GM23338 (cell line): ENCODE data around the gene BMF. TPM values are rescaled to one million over a fixed set of nuclear protein-coding genes. Genes with fewer than 3 reads are reported as not detected.

Experiments
- ATAC-seq: fragments of 200-7000 bp; cut with Tn5 transposase; 3 replicates; pipeline ENCODE4 v1.9.1; 2020
- DNase-seq: peaks from one replicate; pipeline ENCODE4 v3.0.0-alpha.2; 2015; ENCODE audit warnings: low spot score
- H2AFZ ChIP-seq: fragments of 200-600 bp; sonication (generic); 2 replicates; pipeline ENCODE4 v1.8.0; 2016; ENCODE audit warnings: antibody characterized with exemption, mild to moderate bottlenecking, moderate library complexity
- H3F3A ChIP-seq: fragments of 200-600 bp; sonication (generic); replicated peaks from 2 replicates; pipeline ENCODE4 v1.8.0; 2017; ENCODE audit warnings: antibody characterized with exemption, mixed run types, low read depth
- H3K27ac ChIP-seq: fragments of 200-600 bp; sonication (generic); 2 replicates; pipeline ENCODE4 v1.6.1; 2016; ENCODE audit warnings: low read depth
- H3K27me3 ChIP-seq: fragments of 200-600 bp; sonication (generic); 2 replicates; pipeline ENCODE4 v1.8.0; 2016; ENCODE audit warnings: mild to moderate bottlenecking, mixed run types, moderate library complexity; ENCODE audit not compliant: insufficient read depth
- H3K36me3 ChIP-seq: fragments of 200-600 bp; sonication (generic); 2 replicates; pipeline ENCODE4 v1.8.0; 2016; ENCODE audit warnings: mild to moderate bottlenecking; ENCODE audit not compliant: insufficient read depth
- H3K4me1 ChIP-seq: fragments of 200-600 bp; sonication (generic); 2 replicates; pipeline ENCODE4 v1.8.0; 2016; ENCODE audit warnings: mild to moderate bottlenecking, moderate library complexity; ENCODE audit not compliant: insufficient read depth
- H3K4me2 ChIP-seq: fragments of 200-600 bp; sonication (generic); 2 replicates; pipeline ENCODE4 v1.7.1; 2017; ENCODE audit warnings: mixed run types
- H3K4me3 ChIP-seq: fragments of 200-600 bp; sonication (generic); 2 replicates; pipeline ENCODE4 v1.6.1; 2016; ENCODE audit warnings: mixed run types
- H3K79me2 ChIP-seq: fragments of 200-600 bp; sonication (generic); replicated peaks from 2 replicates; pipeline ENCODE4 v1.8.0; 2017; ENCODE audit warnings: mild to moderate bottlenecking; ENCODE audit not compliant: insufficient read depth
- H3K9me2 ChIP-seq: fragments of 200-600 bp; sonication (generic); 2 replicates; pipeline ENCODE4 v1.8.0; 2017; ENCODE audit not compliant: insufficient read depth
- H4K20me1 ChIP-seq: fragments of 200-600 bp; sonication (generic); replicated peaks from 2 replicates; pipeline ENCODE4 v1.8.0; 2017; ENCODE audit warnings: mild to moderate bottlenecking; ENCODE audit not compliant: insufficient read depth
- H3K27ac Mint-ChIP-seq: 2 replicates; pipeline ENCODE4 v1.8.0; 2020; ENCODE audit warnings: inconsistent platforms, mild to moderate bottlenecking, moderate library complexity, mixed read lengths
- H3K27me3 Mint-ChIP-seq: 3 replicates; pipeline ENCODE4 v1.8.0; 2022; ENCODE audit warnings: low read depth, mild to moderate bottlenecking, moderate library complexity, mixed read lengths, inconsistent platforms; ENCODE audit not compliant: insufficient read depth, poor library complexity
- H3K36me3 Mint-ChIP-seq: 3 replicates; pipeline ENCODE4 v1.8.0; 2021; ENCODE audit warnings: low read depth, mild to moderate bottlenecking, inconsistent platforms, moderate library complexity, mixed read lengths
- H3K4me1 Mint-ChIP-seq: 3 replicates; pipeline ENCODE4 v1.8.0; 2020; ENCODE audit warnings: mild to moderate bottlenecking, inconsistent platforms, mixed read lengths
- H3K4me3 Mint-ChIP-seq: 3 replicates; pipeline ENCODE4 v1.8.0; 2021; ENCODE audit warnings: moderate library complexity, mild to moderate bottlenecking, inconsistent platforms, mixed read lengths
- H3K9me3 Mint-ChIP-seq: 3 replicates; pipeline ENCODE4 v1.8.0; 2020; ENCODE audit warnings: moderate library complexity, mild to moderate bottlenecking, inconsistent platforms, mixed read lengths
- CREB1 ChIP-seq: fragments of 250-450 bp; sonication (Bioruptor Pico); IDR thresholded peaks from 2 replicates; pipeline ENCODE4 v1.5.0; 2020; ENCODE audit warnings: low read depth, mild to moderate bottlenecking, moderate library complexity
- EZH2 ChIP-seq: fragments of 200-600 bp; sonication (generic); IDR thresholded peaks from one replicate; pipeline ENCODE4 v1.8.0; 2017; ENCODE audit warnings: antibody characterized with exemption, mild to moderate bottlenecking, low read depth; ENCODE audit not compliant: unreplicated experiment
- EZH2phosphoT487 ChIP-seq: fragments of 200-600 bp; sonication (generic); IDR thresholded peaks from one replicate; pipeline ENCODE4 v1.8.1; 2018; ENCODE audit warnings: antibody characterized with exemption; ENCODE audit not compliant: unreplicated experiment
- JUNB ChIP-seq: IDR thresholded peaks from one replicate; pipeline ENCODE4 v1.6.1; 2016; ENCODE audit warnings: antibody characterized with exemption; ENCODE audit not compliant: unreplicated experiment
- NANOG ChIP-seq: IDR thresholded peaks from 2 replicates; pipeline ENCODE4 v1.6.1; 2016; ENCODE audit warnings: antibody characterized with exemption, borderline replicate concordance
- POLR2AphosphoS5 ChIP-seq: IDR thresholded peaks from 2 replicates; pipeline ENCODE4 v1.6.1; 2016; ENCODE audit warnings: antibody characterized with exemption, low read depth
- REST ChIP-seq: IDR thresholded peaks from one replicate; pipeline ENCODE4 v1.6.1; 2018; ENCODE audit warnings: antibody characterized with exemption; ENCODE audit not compliant: unreplicated experiment
- STAT1 ChIP-seq: IDR thresholded peaks from one replicate; pipeline ENCODE4 v1.6.1; 2016; ENCODE audit warnings: antibody characterized with exemption; ENCODE audit not compliant: unreplicated experiment
- ZNF114 ChIP-seq: fragments of 250-450 bp; sonication (Bioruptor Pico); IDR thresholded peaks from 2 replicates; pipeline ENCODE4 v1.5.0; 2020; ENCODE audit warnings: mild to moderate bottlenecking, moderate library complexity
- ZNF331 ChIP-seq: fragments of 250-450 bp; sonication (Bioruptor Pico); IDR thresholded peaks from 2 replicates; pipeline ENCODE4 v1.5.0; 2020; ENCODE audit warnings: low read depth, mild to moderate bottlenecking, moderate library complexity
- ZNF462 ChIP-seq: fragments of 250-450 bp; sonication (Bioruptor Pico); IDR thresholded peaks from 2 replicates; pipeline ENCODE4 v1.5.0; 2020; ENCODE audit warnings: mild to moderate bottlenecking, moderate library complexity
- polyA plus RNA-seq: library from polyadenylated mRNA; unstranded; fragments of >200 nt; fragmentation: Nextera tagmentation; extraction: Ambion mirVana; gene quantifications from 2 replicates; pipeline ENCODE4 v1.2.1, GENCODE V29; 2016
- total RNA-seq: library from RNA; depleted of rRNA; stranded (reverse); fragments of >200 nt; shearing (Covaris generic); gene quantifications from 2 replicates; pipeline ENCODE4 v1.2.3, GENCODE V29; 2014
- TF ChIP-seq, protein P1 (sequence below): IDR thresholded peaks from 2 replicates; pipeline ENCODE4 v1.6.1; 2016; ENCODE audit warnings: antibody characterized with exemption
- TF ChIP-seq, protein P2 (sequence below), 2 experiments: fragments of 200-600 bp in 1 of 2; sonication (generic) in 1 of 2; conservative IDR thresholded peaks; 2 replicates each; pipeline versions ENCODE4 v1.5.1 to v1.6.1; 2016 to 2017; ENCODE audit warnings: antibody characterized with exemption in 2 of 2, low read depth in 2 of 2, mild to moderate bottlenecking in 2 of 2, moderate library complexity in 1 of 2

The BMF gene
- total and polyA plus RNA-seq, 2 experiments from 2014 or later = 2.0 to 20.3 TPM

DNA sequence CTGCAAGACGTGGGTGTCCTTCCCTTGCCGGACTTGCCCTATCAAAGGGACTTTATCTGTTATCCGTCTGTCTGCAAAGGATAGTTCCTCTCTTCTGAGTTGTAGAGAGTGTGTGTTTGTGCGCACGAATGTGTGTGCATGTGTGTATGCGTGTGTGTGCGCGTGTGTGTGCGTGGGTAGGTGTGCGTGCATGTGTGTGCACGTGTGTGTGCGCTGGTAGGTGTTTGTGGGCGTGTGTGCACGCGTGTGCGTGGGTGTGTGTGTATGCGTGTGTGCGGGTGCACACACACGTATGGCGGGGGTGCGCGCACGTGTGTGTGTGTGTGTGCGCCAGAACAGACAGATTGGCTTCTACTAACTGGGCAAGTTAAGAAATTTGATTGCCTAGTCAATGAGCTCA, 4.1 kb upstream of the BMF start:
- no peak overlapping the region for H2AFZ ChIP-seq
- Mint-ChIP-seq H3K4me1 (peaks cover 46% of the 10 kb centered on the region), H3K36me3 (no peaks in the 10 kb centered on the region; the same call in 2 of the 3 replicates), H3K4me3 (no peak overlapping the region), H3K9me3 (no peaks in the 10 kb centered on the region), H3K27ac (no peak overlapping the region), H3K27me3 (peaks cover 8% of the 10 kb centered on the region)
- H3F3A ChIP-seq = no peaks in the 10 kb centered on the region
- no peak for DNase-seq
- no peaks in the 10 kb centered on the region for H3K79me2 ChIP-seq
- H3K9me2 ChIP-seq = no peaks in the 10 kb centered on the region
- H4K20me1 ChIP-seq = no peaks in the 10 kb centered on the region
- H3K4me2 ChIP-seq = no peak overlapping the region
- no peak for TF ChIP-seq ZNF114 (CRISPR knock-in tag)
- no peak for TF ChIP-seq JUNB
- TF ChIP-seq EZH2 = no peak
- TF ChIP-seq, protein P1, sequence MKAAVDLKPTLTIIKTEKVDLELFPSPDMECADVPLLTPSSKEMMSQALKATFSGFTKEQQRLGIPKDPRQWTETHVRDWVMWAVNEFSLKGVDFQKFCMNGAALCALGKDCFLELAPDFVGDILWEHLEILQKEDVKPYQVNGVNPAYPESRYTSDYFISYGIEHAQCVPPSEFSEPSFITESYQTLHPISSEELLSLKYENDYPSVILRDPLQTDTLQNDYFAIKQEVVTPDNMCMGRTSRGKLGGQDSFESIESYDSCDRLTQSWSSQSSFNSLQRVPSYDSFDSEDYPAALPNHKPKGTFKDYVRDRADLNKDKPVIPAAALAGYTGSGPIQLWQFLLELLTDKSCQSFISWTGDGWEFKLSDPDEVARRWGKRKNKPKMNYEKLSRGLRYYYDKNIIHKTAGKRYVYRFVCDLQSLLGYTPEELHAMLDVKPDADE = no peak
- TF ChIP-seq POLR2AphosphoS5 = no peak
- TF ChIP-seq NANOG = no peak
- no peak for TF ChIP-seq CREB1 (CRISPR knock-in tag)
- TF ChIP-seq STAT1 = no peak
- TF ChIP-seq, protein P2, sequence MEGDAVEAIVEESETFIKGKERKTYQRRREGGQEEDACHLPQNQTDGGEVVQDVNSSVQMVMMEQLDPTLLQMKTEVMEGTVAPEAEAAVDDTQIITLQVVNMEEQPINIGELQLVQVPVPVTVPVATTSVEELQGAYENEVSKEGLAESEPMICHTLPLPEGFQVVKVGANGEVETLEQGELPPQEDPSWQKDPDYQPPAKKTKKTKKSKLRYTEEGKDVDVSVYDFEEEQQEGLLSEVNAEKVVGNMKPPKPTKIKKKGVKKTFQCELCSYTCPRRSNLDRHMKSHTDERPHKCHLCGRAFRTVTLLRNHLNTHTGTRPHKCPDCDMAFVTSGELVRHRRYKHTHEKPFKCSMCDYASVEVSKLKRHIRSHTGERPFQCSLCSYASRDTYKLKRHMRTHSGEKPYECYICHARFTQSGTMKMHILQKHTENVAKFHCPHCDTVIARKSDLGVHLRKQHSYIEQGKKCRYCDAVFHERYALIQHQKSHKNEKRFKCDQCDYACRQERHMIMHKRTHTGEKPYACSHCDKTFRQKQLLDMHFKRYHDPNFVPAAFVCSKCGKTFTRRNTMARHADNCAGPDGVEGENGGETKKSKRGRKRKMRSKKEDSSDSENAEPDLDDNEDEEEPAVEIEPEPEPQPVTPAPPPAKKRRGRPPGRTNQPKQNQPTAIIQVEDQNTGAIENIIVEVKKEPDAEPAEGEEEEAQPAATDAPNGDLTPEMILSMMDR (conservative IDR thresholded peaks at IDR 0.05; ENCODE audit: low read depth in 2 of 2) = no peak
- TF ChIP-seq ZNF331 (CRISPR knock-in tag) = no peak
- no peak for TF ChIP-seq ZNF462 (CRISPR knock-in tag)
- TF ChIP-seq REST = no peak
- no peak for TF ChIP-seq EZH2phosphoT487
- 0 out of 2 replicates have a peak, but pooled peaks cover 2% of the 10 kb centered on the region for H3K27me3 ChIP-seq
- peaks cover 31% of the 10 kb centered on the region for H3K4me1 ChIP-seq
- ATAC-seq = no peak
- 0 out of 2 replicates have a peak overlapping the region, but pooled peaks have one; percentile 32 for H3K27ac ChIP-seq
- H3K36me3 ChIP-seq = no peaks in the 10 kb centered on the region
- no peak overlapping the region for H3K4me3 ChIP-seq
